Measurements from ENCODE around the gene FAM153A. TPM values are rescaled to one million over a fixed set of nuclear protein-coding genes. Genes with fewer than 3 reads are reported as not detected.
"Not testable (repeated sequence)": the region's sequence is repeated elsewhere in the genome, so short reads cannot be mapped to it uniquely, and the experiment has no call there.

The FAM153A gene
- total RNA-seq, 1 donor from 2014 or later: not detected

DNA sequence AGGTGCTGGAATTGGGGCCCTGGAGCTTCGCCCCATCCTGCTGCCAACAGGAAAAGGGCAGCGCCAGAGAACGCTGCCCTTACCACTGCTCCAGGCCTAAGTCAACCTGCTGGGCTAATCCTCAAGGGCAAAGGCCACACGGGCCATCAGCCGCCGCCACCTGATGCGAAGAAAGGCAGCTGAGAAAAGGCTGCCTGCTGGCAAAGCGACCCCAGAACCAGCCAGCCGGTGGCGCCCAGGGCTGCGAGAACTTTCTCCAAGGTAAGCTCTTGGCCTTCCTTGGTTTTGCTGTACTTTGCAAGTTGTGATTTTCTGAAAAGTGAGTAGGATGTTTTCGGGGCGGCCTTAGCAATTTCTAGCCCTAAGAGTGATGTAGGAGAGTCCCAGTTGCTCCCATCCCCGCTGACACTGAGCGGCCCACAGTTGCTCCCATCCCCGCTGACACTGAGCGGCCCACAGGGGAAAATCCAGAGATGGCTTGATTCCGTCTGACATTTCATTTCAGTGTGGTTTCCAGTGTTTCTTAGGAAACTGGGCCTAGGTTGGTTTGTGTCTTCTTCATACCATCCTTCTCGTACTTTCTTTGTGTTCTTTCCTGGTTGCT is 15.6 kb upstream of the FAM153A start:
- H3K27me3 Mint-ChIP-seq (ENCODE audit: unreplicated experiment); H3K4me1 Mint-ChIP-seq (ENCODE audit: low read depth, unreplicated experiment); H3K9me3 Mint-ChIP-seq (ENCODE audit: unreplicated experiment); H3K4me3 Mint-ChIP-seq (ENCODE audit: unreplicated experiment); H3K27ac Mint-ChIP-seq (ENCODE audit: unreplicated experiment); DNase-seq; H3K36me3 Mint-ChIP-seq (ENCODE audit: unreplicated experiment): not testable (repeated sequence)

GRCh38 chr5:177793272-177793671 is 10.6 kb upstream of the FAM153A start:
- not testable (repeated sequence) for DNase-seq; H3K4me3 Mint-ChIP-seq (ENCODE audit: unreplicated experiment); H3K4me1 Mint-ChIP-seq (ENCODE audit: low read depth, unreplicated experiment); H3K27ac Mint-ChIP-seq (ENCODE audit: unreplicated experiment); H3K9me3 Mint-ChIP-seq (ENCODE audit: unreplicated experiment); H3K27me3 Mint-ChIP-seq (ENCODE audit: unreplicated experiment); H3K36me3 Mint-ChIP-seq (ENCODE audit: unreplicated experiment)

- not testable (repeated sequence) for H3K4me1 Mint-ChIP-seq (ENCODE audit: low read depth, unreplicated experiment); H3K36me3 Mint-ChIP-seq (ENCODE audit: unreplicated experiment); H3K27ac Mint-ChIP-seq (ENCODE audit: unreplicated experiment); H3K9me3 Mint-ChIP-seq (ENCODE audit: unreplicated experiment); H3K4me3 Mint-ChIP-seq (ENCODE audit: unreplicated experiment); H3K27me3 Mint-ChIP-seq (ENCODE audit: unreplicated experiment); DNase-seq
These were observed 8.9 kb upstream of the FAM153A start for GRCh38 chr5:177791649-177792048.

DNA sequence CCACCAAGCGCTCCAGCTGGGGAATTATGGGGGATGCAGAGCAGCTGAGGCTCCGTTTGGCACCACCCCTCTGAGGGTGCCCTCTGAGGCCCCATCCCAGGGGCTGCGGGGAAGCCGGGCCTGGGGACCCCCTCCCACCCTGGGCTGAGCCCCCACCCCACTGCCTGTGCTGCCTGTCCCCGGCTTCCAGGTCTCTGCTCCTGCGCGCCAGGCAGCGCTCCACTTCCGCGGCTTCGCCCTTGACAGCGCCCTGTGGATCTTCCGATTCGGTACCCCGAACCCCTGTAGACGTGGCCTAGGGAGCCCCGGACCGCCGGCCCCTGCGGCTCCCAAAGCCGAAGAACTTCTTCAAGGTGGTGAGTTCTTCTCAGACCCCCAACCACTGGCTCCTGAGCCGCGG is 530 bp downstream of the FAM153A start:
- not testable (repeated sequence) for H3K27ac Mint-ChIP-seq (ENCODE audit: unreplicated experiment); H3K4me3 Mint-ChIP-seq (ENCODE audit: unreplicated experiment); H3K4me1 Mint-ChIP-seq (ENCODE audit: low read depth, unreplicated experiment); DNase-seq; H3K27me3 Mint-ChIP-seq (ENCODE audit: unreplicated experiment); H3K36me3 Mint-ChIP-seq (ENCODE audit: unreplicated experiment); H3K9me3 Mint-ChIP-seq (ENCODE audit: unreplicated experiment)

DNA sequence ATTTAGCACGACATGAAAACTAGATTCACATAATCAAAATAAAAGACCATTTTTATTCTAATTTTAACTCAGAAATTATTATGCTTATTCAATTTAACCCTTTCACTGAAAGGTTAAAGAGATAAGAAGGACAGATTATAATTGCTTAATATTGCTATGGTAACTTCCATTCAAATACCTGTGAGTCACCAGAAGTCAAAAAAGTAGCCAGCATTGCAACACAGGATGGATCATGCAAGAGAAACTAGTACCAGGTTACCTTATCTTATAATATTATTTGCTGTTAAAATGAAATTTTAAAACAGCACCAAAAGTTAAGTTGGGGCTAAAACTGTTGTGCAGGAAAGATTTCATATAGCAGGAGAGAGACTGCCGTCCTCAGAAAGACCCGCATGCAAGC is 11.5 kb downstream of the FAM153A start:
- not testable (repeated sequence) for H3K9me3 Mint-ChIP-seq (ENCODE audit: unreplicated experiment); H3K27me3 Mint-ChIP-seq (ENCODE audit: unreplicated experiment); H3K27ac Mint-ChIP-seq (ENCODE audit: unreplicated experiment); H3K4me1 Mint-ChIP-seq (ENCODE audit: low read depth, unreplicated experiment); H3K4me3 Mint-ChIP-seq (ENCODE audit: unreplicated experiment); DNase-seq; H3K36me3 Mint-ChIP-seq (ENCODE audit: unreplicated experiment)

DNA sequence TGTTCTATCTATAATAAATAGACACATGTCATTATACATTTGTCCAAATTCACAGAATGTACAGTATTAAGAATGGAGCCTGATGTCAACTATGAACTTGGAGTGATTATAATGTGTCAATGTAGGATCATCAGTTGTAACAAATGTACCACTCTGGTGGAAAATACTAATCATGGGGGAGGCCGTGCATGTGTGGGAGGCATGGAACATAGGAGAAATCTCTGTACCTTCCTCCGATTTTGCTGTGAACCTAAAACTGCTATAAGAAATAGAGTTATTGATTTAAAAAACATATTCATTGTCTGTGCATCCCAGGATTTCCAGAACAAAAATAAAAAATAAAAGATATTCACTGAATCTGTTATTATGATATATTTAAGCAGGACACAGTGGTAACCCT is 12.1 kb downstream of the FAM153A start:
- not testable (repeated sequence) for H3K9me3 Mint-ChIP-seq (ENCODE audit: unreplicated experiment); H3K4me3 Mint-ChIP-seq (ENCODE audit: unreplicated experiment); DNase-seq; H3K4me1 Mint-ChIP-seq (ENCODE audit: low read depth, unreplicated experiment); H3K36me3 Mint-ChIP-seq (ENCODE audit: unreplicated experiment); H3K27me3 Mint-ChIP-seq (ENCODE audit: unreplicated experiment); H3K27ac Mint-ChIP-seq (ENCODE audit: unreplicated experiment)

DNA sequence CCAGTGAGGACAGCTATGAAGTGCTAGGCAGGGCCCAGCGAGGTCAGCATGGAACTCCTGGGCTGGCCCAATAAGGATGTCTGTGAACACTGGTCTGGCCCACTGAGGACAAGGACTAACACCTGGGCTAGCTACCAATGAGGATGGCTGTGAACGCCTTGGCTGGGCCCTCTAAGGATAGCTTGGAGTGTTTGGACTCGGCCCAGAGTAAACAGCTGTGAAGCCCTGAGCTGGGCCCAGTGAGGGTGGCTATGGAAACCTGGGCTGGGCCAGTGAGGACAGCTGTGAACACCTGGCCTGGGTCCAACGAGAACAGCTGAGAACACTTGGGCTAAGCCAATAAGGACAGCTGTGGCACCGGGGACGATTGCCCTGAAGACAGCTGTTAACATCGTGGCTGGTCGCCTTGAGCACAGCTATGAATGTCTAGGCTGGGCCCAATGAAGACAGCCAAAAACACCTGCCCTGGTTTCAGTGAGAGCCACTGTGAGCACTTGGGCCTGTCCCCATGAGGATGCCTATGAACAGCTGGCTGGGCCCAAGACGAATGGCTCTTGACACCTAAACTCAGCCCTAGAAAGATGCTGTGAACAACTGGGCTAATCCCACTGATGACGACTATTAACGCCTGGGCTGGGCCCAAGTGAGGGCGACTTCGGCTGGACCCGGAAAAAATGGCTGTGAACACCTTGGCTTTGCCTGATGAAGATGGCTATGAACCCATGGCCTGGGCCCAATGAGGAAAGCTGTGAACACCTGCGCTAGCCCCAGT is 18.8 kb downstream of the FAM153A start:
- H3K4me3 Mint-ChIP-seq (ENCODE audit: unreplicated experiment); H3K27me3 Mint-ChIP-seq (ENCODE audit: unreplicated experiment): not testable (repeated sequence)

DNA sequence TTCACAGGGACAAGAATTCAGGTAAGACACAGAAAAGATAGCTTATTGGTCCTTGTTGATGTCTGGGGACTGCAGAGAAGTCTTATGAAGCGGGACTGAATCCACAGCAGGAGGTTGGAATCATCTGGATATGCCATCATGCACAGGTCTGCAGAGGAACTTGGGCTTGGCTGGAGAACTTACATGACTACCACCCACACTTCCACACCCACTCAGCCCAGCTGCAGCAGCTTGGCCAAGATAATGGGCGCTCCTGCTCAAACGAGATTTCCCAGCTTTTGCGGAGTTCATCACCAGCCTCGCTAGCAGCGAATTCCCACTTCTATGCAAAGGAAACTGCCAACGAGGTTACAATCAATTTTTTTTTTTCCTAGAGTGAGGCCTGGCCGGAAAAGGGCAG is 21.7 kb downstream of the FAM153A start:
- not testable (repeated sequence) for H3K4me1 Mint-ChIP-seq (ENCODE audit: low read depth, unreplicated experiment); H3K36me3 Mint-ChIP-seq (ENCODE audit: unreplicated experiment); H3K4me3 Mint-ChIP-seq (ENCODE audit: unreplicated experiment); H3K27ac Mint-ChIP-seq (ENCODE audit: unreplicated experiment); H3K27me3 Mint-ChIP-seq (ENCODE audit: unreplicated experiment); H3K9me3 Mint-ChIP-seq (ENCODE audit: unreplicated experiment); DNase-seq

More for the DNA sequence above, 18.8 kb downstream of the FAM153A start:
- not testable (repeated sequence) for H3K4me1 Mint-ChIP-seq (ENCODE audit: low read depth, unreplicated experiment); DNase-seq; H3K36me3 Mint-ChIP-seq (ENCODE audit: unreplicated experiment); H3K27ac Mint-ChIP-seq (ENCODE audit: unreplicated experiment); H3K9me3 Mint-ChIP-seq (ENCODE audit: unreplicated experiment)

GRCh38 chr5:177747354-177747753 is 35.3 kb downstream of the FAM153A start:
- not testable (repeated sequence) for H3K9me3 Mint-ChIP-seq (ENCODE audit: unreplicated experiment); H3K27me3 Mint-ChIP-seq (ENCODE audit: unreplicated experiment); H3K36me3 Mint-ChIP-seq (ENCODE audit: unreplicated experiment); H3K27ac Mint-ChIP-seq (ENCODE audit: unreplicated experiment); H3K4me1 Mint-ChIP-seq (ENCODE audit: low read depth, unreplicated experiment); H3K4me3 Mint-ChIP-seq (ENCODE audit: unreplicated experiment); DNase-seq

DNA sequence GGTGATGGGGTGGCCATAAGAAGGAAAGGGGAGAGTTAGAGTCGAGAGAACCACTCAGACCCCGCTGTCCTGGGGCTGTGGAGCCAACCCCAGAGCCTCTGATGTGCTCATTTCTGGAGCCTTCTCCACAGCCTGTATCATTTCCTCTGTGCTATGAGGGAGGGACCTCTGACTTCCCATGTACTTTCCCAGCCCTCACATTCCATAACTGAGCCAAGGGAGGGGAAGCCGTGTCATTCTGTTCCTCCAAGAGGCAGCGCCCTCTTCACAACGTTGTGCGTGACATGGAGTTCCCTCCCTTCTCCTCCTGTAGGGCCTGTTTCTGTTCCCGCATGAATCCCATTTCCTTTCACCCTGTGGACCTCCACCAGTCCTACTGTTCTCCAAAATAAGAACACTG is 57.8 kb downstream of the FAM153A start:
- H3K27me3 Mint-ChIP-seq (ENCODE audit: unreplicated experiment); H3K27ac Mint-ChIP-seq (ENCODE audit: unreplicated experiment); H3K36me3 Mint-ChIP-seq (ENCODE audit: unreplicated experiment); H3K4me1 Mint-ChIP-seq (ENCODE audit: low read depth, unreplicated experiment); DNase-seq; H3K4me3 Mint-ChIP-seq (ENCODE audit: unreplicated experiment); H3K9me3 Mint-ChIP-seq (ENCODE audit: unreplicated experiment): not testable (repeated sequence)

GRCh38 chr5:177723831-177724485 is 58.7 kb downstream of the FAM153A start:
- H3K4me1 Mint-ChIP-seq (ENCODE audit: low read depth, unreplicated experiment); H3K36me3 Mint-ChIP-seq (ENCODE audit: unreplicated experiment); DNase-seq; H3K9me3 Mint-ChIP-seq (ENCODE audit: unreplicated experiment); H3K27ac Mint-ChIP-seq (ENCODE audit: unreplicated experiment); H3K27me3 Mint-ChIP-seq (ENCODE audit: unreplicated experiment); H3K4me3 Mint-ChIP-seq (ENCODE audit: unreplicated experiment): not testable (repeated sequence)

DNA sequence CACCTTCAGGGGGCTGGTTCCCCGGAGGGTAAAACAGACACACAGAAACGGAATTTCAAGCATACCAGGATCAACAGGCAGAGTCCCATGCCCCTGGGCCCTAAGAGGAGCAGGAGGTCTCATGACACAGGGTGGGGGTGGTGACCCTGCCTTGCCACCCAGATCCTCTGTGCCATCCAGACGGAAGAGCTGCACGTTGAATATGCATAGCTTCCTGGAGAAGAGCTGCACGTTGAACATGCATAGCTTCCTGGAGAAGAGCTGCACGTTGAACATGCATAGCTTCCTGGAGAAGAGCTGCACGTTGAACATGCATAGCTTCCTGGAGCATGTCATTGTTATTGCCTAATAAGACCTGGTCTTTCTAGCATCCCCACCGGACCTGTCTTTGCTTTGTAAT is 59.9 kb downstream of the FAM153A start:
- H3K9me3 Mint-ChIP-seq (ENCODE audit: unreplicated experiment); H3K27ac Mint-ChIP-seq (ENCODE audit: unreplicated experiment); DNase-seq; H3K27me3 Mint-ChIP-seq (ENCODE audit: unreplicated experiment); H3K4me3 Mint-ChIP-seq (ENCODE audit: unreplicated experiment); H3K4me1 Mint-ChIP-seq (ENCODE audit: low read depth, unreplicated experiment); H3K36me3 Mint-ChIP-seq (ENCODE audit: unreplicated experiment): not testable (repeated sequence)
